Neuronal stem cell (in vitro differentiated cells): Measurements from ENCODE around the gene GYPC.
A peak's percentile ranks its signal among the peaks of the same experiment; 100 is the strongest.

ENCODE experiments used
- DNase-seq: peaks from one replicate; pipeline ENCODE4 v3.0.0-alpha.2; 2013; ENCODE audit warnings: low spot score
- H2AFZ ChIP-seq: one replicate; pipeline ENCODE4 v1.6.1; 2013; ENCODE audit warnings: mild to moderate bottlenecking, low read length, inconsistent platforms
- H2AK5ac ChIP-seq: 2 replicates; pipeline ENCODE4 v1.6.1; 2013; ENCODE audit warnings: low read depth, mild to moderate bottlenecking, inconsistent platforms, low read length, moderate library complexity, mixed read lengths
- H2BK120ac ChIP-seq: 2 replicates; pipeline ENCODE4 v1.6.1; 2013; ENCODE audit warnings: low read depth, mild to moderate bottlenecking, inconsistent platforms, low read length, moderate library complexity, mixed read lengths
- H2BK12ac ChIP-seq: one replicate; pipeline ENCODE4 v1.6.1; 2013; ENCODE audit warnings: low read length, inconsistent platforms
- H2BK15ac ChIP-seq: 2 replicates; pipeline ENCODE4 v1.6.1; 2013; ENCODE audit warnings: mild to moderate bottlenecking, low read length, inconsistent platforms, mixed read lengths
- H2BK5ac ChIP-seq: one replicate; pipeline ENCODE4 v1.6.1; 2013; ENCODE audit warnings: inconsistent platforms, mild to moderate bottlenecking, low read length, moderate library complexity
- H3K14ac ChIP-seq: one replicate; pipeline ENCODE4 v1.6.1; 2013; ENCODE audit warnings: low read length, inconsistent platforms
- H3K18ac ChIP-seq: 2 replicates; pipeline ENCODE4 v1.6.1; 2013; ENCODE audit warnings: low read length, inconsistent platforms
- H3K23ac ChIP-seq: 2 replicates; pipeline ENCODE4 v1.6.1; 2013; ENCODE audit warnings: low read depth, mild to moderate bottlenecking, mixed read lengths, low read length, inconsistent platforms; ENCODE audit not compliant: poor library complexity
- H3K27ac ChIP-seq: replicated peaks from 3 replicates; pipeline ENCODE4 v1.5.1; 2013; ENCODE audit warnings: low read length, inconsistent platforms
- H3K27me3 ChIP-seq, 3 experiments: 2 replicates each; pipeline ENCODE4 v1.6.1; 2013; ENCODE audit warnings: low read length in 3 of 3, mild to moderate bottlenecking in 2 of 3, inconsistent platforms in 1 of 3, low read depth in 1 of 3, mixed read lengths in 1 of 3, moderate library complexity in 1 of 3; ENCODE audit not compliant: control insufficient read depth in 3 of 3, insufficient read depth in 3 of 3
- H3K36me3 ChIP-seq, 2 donors: replicated peaks in 1 of 2; 2 replicates each; pipeline ENCODE4 v1.6.1; 2013; ENCODE audit warnings: low read length in 2 of 2; ENCODE audit not compliant: control insufficient read depth in 2 of 2, insufficient read depth in 2 of 2
- H3K4ac ChIP-seq: 2 replicates; pipeline ENCODE4 v1.6.1; 2013; ENCODE audit warnings: inconsistent platforms, mild to moderate bottlenecking, low read length, moderate library complexity
- H3K4me1 ChIP-seq, 2 donors: 1 replicate in 1 of 2; 2 replicates in 1 of 2; pipeline ENCODE4 v1.6.1; 2013; ENCODE audit warnings: low read length in 2 of 2, low read depth in 1 of 2; ENCODE audit not compliant: control insufficient read depth in 2 of 2, insufficient read depth in 1 of 2
- H3K4me2 ChIP-seq: one replicate; pipeline ENCODE4 v1.6.1; 2013; ENCODE audit warnings: mild to moderate bottlenecking, low read length, inconsistent platforms; ENCODE audit not compliant: insufficient read depth, poor library complexity, severe bottlenecking
- H3K4me3 ChIP-seq, 2 donors: 2 replicates each; pipeline ENCODE4 v1.5.1; 2013; ENCODE audit warnings: low read length in 2 of 2, mild to moderate bottlenecking in 2 of 2, inconsistent platforms in 1 of 2, moderate library complexity in 1 of 2
- H3K79me1 ChIP-seq: one replicate; pipeline ENCODE4 v1.6.1; 2013; ENCODE audit warnings: low read depth, mild to moderate bottlenecking, inconsistent platforms, low read length, moderate library complexity
- H3K9ac ChIP-seq: one replicate; pipeline ENCODE4 v1.6.1; 2013; ENCODE audit warnings: mild to moderate bottlenecking, low read depth, low read length, inconsistent platforms; ENCODE audit not compliant: poor library complexity
- H3K9me3 ChIP-seq, 2 donors: replicated peaks in 1 of 2; 2 replicates each; pipeline versions ENCODE3 to v1.6.1; 2013; ENCODE audit warnings: low read length in 2 of 2, mild to moderate bottlenecking in 2 of 2, inconsistent platforms in 1 of 2, low read depth in 1 of 2, mixed read lengths in 1 of 2, moderate library complexity in 1 of 2; ENCODE audit not compliant: control insufficient read depth in 2 of 2, insufficient read depth in 1 of 2
- H4K8ac ChIP-seq: one replicate; pipeline ENCODE4 v1.6.1; 2013; ENCODE audit warnings: low read depth, mild to moderate bottlenecking, inconsistent platforms, low read length, moderate library complexity
- H4K91ac ChIP-seq: one replicate; pipeline ENCODE4 v1.6.1; 2013; ENCODE audit warnings: low read length, low read depth, mild to moderate bottlenecking, inconsistent platforms; ENCODE audit not compliant: poor library complexity
- WGBS, 2 donors: extraction: QIAGEN DNeasy Blood & Tissue Kit; methylation state at CpG; one replicate each; pipeline ENCODE4 v1.1.7; 2013; ENCODE audit warnings: missing lambda C conversion rate in 2 of 2, mixed read lengths in 1 of 2; ENCODE audit not compliant: insufficient read length in 2 of 2, insufficient replicate concordance in 1 of 2; ENCODE audit errors: extremely low coverage in 2 of 2; 5-methylcytosine and 5-hydroxymethylcytosine counted together

Gene GYPC

GRCh38 chr2:126699018-126699417, 43.1 kb downstream of the GYPC start:
- H3K79me1 ChIP-seq: no peaks in the 10 kb centered on the region
- no peak overlapping the region for H3K27ac ChIP-seq
- H3K9me3 ChIP-seq: peaks cover 2 to 8% of the 10 kb centered on the region in 2 donors
- no peak overlapping the region for H3K4me2 ChIP-seq
- peak overlapping the region; percentile 84 for H3K18ac ChIP-seq
- H3K4me1 ChIP-seq: peaks cover 8 to 29% of the 10 kb centered on the region in 2 donors
- H3K36me3 ChIP-seq: peaks cover 4 to 37% of the 10 kb centered on the region in 2 donors
- no peak overlapping the region for H3K4ac ChIP-seq
- H3K4me3 ChIP-seq: no peak overlapping the region
- WGBS, 2 donors: no CpG with 5 or more reads among the region's 2 CpGs
- no peak for DNase-seq
- no peak overlapping the region for H3K14ac ChIP-seq
- no peak overlapping the region for H2BK5ac ChIP-seq
- H4K91ac ChIP-seq: no peak overlapping the region
- H2AK5ac ChIP-seq: no peak overlapping the region
- no peak overlapping the region for H2BK120ac ChIP-seq
- H2BK12ac ChIP-seq: no peak overlapping the region
- H2AFZ ChIP-seq: no peak overlapping the region
- H4K8ac ChIP-seq: no peak overlapping the region
- H3K23ac ChIP-seq: no peak overlapping the region
- H3K9ac ChIP-seq: no peak overlapping the region
- no peaks in the 10 kb centered on the region for H3K27me3 ChIP-seq
- H2BK15ac ChIP-seq: no peak overlapping the region

GRCh38 chr2:126699716-126700581, 44.0 kb downstream of the GYPC start:
- WGBS, 2 donors: no CpG with 5 or more reads among the region's 4 CpGs
- H4K91ac ChIP-seq: no peak overlapping the region
- no peak overlapping the region for H3K27ac ChIP-seq
- no peak overlapping the region for H2AK5ac ChIP-seq
- peaks cover 2 to 32% of the 10 kb centered on the region in 2 donors for H3K36me3 ChIP-seq
- no peak overlapping the region for H3K14ac ChIP-seq
- H3K4me2 ChIP-seq: no peak overlapping the region
- no peak overlapping the region for H2BK12ac ChIP-seq
- H2BK15ac ChIP-seq: no peak overlapping the region
- H3K27me3 ChIP-seq: no peaks in the 10 kb centered on the region
- no peak overlapping the region for H4K8ac ChIP-seq
- peaks cover 8 to 29% of the 10 kb centered on the region in 2 donors for H3K4me1 ChIP-seq
- H3K4me3 ChIP-seq: no peak overlapping the region
- H2BK120ac ChIP-seq: no peak overlapping the region
- no peak overlapping the region for H2BK5ac ChIP-seq
- DNase-seq: no peak
- H3K18ac ChIP-seq: no peak overlapping the region
- H2AFZ ChIP-seq: peak overlapping the region; percentile 40
- peak overlapping the region; percentile 39 for H3K4ac ChIP-seq
- H3K9me3 ChIP-seq: peaks cover 0 to 8% of the 10 kb centered on the region in 2 donors
- H3K9ac ChIP-seq: no peak overlapping the region
- no peak overlapping the region for H3K23ac ChIP-seq
- no peaks in the 10 kb centered on the region for H3K79me1 ChIP-seq

- Histone ChIP-seq H4K8ac (no peak overlapping the region), H2BK12ac (no peak overlapping the region), H3K4ac (no peak overlapping the region), H3K9ac (no peak overlapping the region), H2BK5ac (no peak overlapping the region), H2AFZ (peak overlapping the region; percentile 40), H3K27ac (no peak overlapping the region), H4K91ac (no peak overlapping the region), H3K9me3 (peaks cover 0 to 8% of the 10 kb centered on the region in 2 donors), H3K4me2 (no peak overlapping the region), H3K4me1 (peaks cover 8 to 29% of the 10 kb centered on the region in 2 donors), H2BK15ac (no peak overlapping the region), H3K36me3 (peaks cover 2 to 25% of the 10 kb centered on the region in 2 donors), H2AK5ac (no peak overlapping the region), H3K79me1 (no peaks in the 10 kb centered on the region), H3K18ac (no peak overlapping the region), H2BK120ac (no peak overlapping the region), H3K23ac (no peak overlapping the region), H3K27me3 (no peaks in the 10 kb centered on the region), H3K4me3 (no peak overlapping the region), H3K14ac (no peak overlapping the region)
- DNase-seq: no peak
- no CpG with 5 or more reads among the region's 2 CpGs for WGBS, 2 donors
Measured at GRCh38 chr2:126700677-126701076, 44.7 kb downstream of the GYPC start.

- Histone ChIP-seq H4K91ac (no peak overlapping the region), H3K9ac (no peak overlapping the region), H2BK12ac (no peak overlapping the region), H3K4ac (no peak overlapping the region), H3K27me3 (no peaks in the 10 kb centered on the region), H3K4me1 (peaks cover 6 to 29% of the 10 kb centered on the region in 2 donors), H2AK5ac (no peak overlapping the region), H3K79me1 (no peaks in the 10 kb centered on the region), H3K23ac (no peak overlapping the region), H3K27ac (no peak overlapping the region), H2BK15ac (no peak overlapping the region), H4K8ac (no peak overlapping the region), H2BK120ac (no peak overlapping the region), H3K9me3 (peaks cover 0 to 6% of the 10 kb centered on the region in 2 donors), H3K36me3 (no peaks in the 10 kb centered on the region), H3K18ac (no peak overlapping the region), H3K14ac (no peak overlapping the region), H2BK5ac (no peak overlapping the region), H3K4me2 (no peak overlapping the region), H2AFZ (no peak overlapping the region), H3K4me3 (no peak overlapping the region)
- DNase-seq: no peak
- no CpG with 5 or more reads among the region's 7 CpGs for WGBS, 2 donors
Measured at GRCh38 chr2:126703311-126703710, 47.4 kb downstream of the GYPC start.
